C4-2B (cell line): ENCODE measurements around the gene KLK6.
A peak's percentile ranks its signal among the peaks of the same experiment; 100 is the strongest.

ENCODE experiments used
- H3K27ac ChIP-seq: fragments of 450-650 bp; 2 replicates; pipeline ENCODE4 v1.5.1; 2017
- CTCF ChIP-seq: fragments of 450-650 bp; conservative IDR thresholded peaks from 2 replicates; pipeline ENCODE4 v1.5.1; 2017; ENCODE audit warnings: mild to moderate bottlenecking
- ZFX ChIP-seq: fragments of 450-650 bp; IDR thresholded peaks from 2 replicates; pipeline ENCODE4 v1.6.1; 2017

The KLK6 gene

GRCh38 chr19:50921426-50922316 lies 47.7 kb downstream of the KLK6 start:
- H3K27ac ChIP-seq, result peak overlapping the region; percentile 71
- TF ChIP-seq ZFX (no peak), CTCF (no peak)

GRCh38 chr19:50916069-50916468 lies 53.3 kb downstream of the KLK6 start:
- no peak overlapping the region for H3K27ac ChIP-seq
- TF ChIP-seq ZFX (no peak), CTCF (no peak)

- TF ChIP-seq CTCF, result no peak
- TF ChIP-seq ZFX, result no peak
- H3K27ac ChIP-seq, result no peak overlapping the region
Observed at GRCh38 chr19:50912727-50913716, 56.4 kb downstream of the KLK6 start.

- TF ChIP-seq ZFX (no peak), CTCF (no peak)
- H3K27ac ChIP-seq, result no peak overlapping the region
Observed at GRCh38 chr19:50912102-50912599, 57.2 kb downstream of the KLK6 start.

GRCh38 chr19:50911206-50912101 lies 57.9 kb downstream of the KLK6 start, which contains the start of gene KLK4:
TSS of gene KLK4 (minus strand) at chr19:50911395. CDS start at chr19:50910738, 657 bp downstream.
- no peak within 1 kb of the TSS for H3K27ac ChIP-seq
- TF ChIP-seq ZFX (no peak), CTCF (no peak)

GRCh38 chr19:50910722-50911121 lies 58.7 kb downstream of the KLK6 start:
- H3K27ac ChIP-seq, result no peak overlapping the region
- TF ChIP-seq ZFX (no peak), CTCF (no peak)
